HG02840 (cell line): ENCODE measurements around the gene PWP1.
A peak's percentile ranks its signal among the peaks of the same experiment; 100 is the strongest.

ENCODE experiments used
- ATAC-seq: cut with Tn5 transposase; IDR thresholded peaks from one replicate; pipeline ENCODE4 v1.9.1; 2021; ENCODE audit warnings: mild to moderate bottlenecking, moderate library complexity, moderate number of reproducible peaks; ENCODE audit not compliant: unreplicated experiment, low FRiP score

The PWP1 gene

DNA sequence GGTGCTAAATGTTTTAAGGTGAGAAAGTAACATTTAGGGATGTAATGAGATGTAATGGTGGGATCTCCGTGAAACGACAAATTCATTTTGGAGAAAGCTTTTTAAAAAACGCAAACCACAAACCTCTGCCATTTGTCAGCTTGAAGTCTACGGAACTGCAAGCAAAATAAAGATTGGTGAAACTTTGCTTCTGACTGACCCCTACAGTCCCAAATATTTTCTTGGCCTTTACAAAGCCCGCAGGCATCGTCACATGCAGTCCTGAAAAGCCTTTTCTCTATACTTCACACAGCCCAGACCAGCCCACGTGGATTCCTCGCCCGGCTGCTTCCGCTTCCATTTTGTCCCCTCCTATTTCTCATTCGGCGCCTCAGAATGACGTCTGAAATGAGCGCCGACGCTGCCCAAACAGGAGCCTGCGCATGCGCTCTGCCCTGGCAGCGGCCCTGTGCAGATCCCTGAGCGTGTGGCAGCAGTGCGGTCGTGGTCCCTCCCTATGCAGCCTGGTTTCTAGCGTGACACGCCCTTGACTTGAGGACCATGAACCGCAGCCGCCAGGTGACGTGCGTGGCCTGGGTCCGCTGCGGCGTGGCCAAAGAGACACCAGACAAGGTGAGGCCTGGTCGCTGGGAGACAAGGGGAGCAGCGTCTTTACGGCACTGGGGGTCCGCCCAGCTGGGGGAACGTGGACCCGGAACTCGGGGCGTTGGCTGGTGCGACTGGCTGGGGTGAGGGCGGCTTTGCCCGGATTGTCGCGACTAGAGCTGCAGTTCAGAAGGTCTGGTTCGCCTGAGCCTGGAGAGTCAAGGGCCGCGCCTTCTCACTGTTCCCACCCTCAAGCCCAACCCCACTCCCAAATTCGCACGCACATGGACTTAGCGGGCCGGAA lies at the start of gene PWP1:
TSS of gene PWP1 (plus strand) at position 440 of the 889 bp plus-strand sequence. CDS start at position 541, 101 bp downstream.
- ATAC-seq: peak; percentile 89

DNA sequence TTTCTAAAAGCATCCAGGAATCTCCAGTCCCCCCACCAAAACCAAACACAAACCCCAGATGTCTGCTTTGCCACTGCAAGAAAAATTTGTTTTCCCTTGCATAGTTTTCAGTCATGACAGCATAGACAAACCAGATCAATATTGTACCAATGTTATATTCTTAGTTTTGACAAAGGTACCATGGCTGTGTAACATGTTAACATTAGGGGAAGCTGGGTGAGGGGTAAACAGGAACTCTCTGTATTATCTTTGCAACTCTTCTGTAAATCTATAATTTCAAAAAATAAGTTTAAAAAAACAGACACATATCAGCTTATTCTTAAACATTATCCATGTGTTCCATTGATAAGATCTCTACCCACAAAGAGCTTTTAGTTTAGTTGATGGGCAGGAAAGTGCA lies 44.4 kb upstream of the PWP1 start:
- ATAC-seq: no peak

DNA sequence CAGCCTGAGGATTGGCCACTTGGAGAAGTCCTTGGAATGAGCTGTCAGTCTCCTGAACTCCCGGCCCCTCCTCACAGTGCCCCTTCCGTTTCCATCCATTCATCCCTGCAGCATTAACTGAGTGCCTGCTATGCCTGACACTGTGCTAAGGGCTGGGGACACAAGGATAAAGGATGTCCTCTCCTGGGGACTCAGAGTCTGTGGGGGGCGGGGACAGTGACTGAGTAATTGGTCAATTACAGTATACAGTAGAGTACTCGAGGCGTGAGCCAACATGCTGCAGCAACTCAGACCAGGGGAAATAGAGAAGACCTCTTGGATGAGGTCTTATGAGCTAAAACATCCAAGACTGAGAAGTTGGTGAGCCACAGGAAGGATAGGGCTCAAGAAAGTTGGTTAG lies 43.4 kb upstream of the PWP1 start:
- ATAC-seq: no peak

DNA sequence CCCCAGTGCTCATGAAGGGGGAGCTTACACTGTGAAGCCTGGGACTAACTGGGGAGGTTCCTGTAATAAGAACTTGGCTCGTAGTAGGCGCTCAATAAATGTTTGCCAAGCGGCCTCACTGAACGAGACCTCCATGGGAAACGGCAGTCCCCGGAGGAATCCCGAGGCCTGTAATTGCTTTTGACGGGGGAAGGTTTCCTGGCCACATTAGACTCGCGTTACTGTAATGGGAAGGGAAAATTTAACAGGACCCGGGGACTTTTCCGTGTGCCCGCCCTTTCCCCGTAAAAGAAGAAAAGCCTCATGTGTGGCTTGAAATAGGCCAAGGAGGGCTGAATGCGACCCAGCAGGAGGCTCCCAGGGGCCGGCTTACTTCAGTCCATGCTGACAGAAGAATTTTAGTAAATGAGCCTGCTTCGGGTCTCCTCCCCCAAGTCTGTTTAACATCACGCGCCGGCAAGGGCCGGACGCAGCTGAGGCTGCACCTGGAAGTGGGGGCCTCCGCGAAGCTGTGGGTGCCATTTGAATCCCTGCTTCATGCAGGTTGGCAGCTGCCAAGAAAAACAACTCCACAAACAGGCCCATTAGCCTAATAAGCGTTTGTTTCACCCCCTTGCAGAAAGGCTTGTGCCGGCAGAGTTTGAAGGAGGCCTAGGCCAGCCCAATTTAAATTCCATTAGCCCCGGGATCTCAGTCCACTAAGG lies 39.8 kb upstream of the PWP1 start:
- no peak for ATAC-seq

DNA sequence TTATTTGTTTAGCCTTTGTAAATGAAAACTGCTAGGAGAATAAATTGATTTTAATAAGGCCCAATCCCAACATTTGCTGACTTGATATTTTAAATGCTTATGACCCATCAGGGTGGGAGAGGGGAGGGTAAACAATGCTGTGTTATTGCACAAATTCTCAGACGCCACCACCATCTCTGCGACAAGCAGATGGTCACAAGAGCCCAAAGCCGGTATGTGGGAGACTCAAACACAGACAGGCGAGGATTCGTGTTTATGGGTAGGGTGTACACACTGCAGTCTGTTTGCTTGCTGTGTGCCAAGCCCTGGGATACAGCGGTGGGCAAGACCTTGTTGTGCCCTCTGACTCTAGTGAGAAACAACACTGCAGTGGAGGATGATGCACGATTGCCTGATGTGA lies 39.2 kb upstream of the PWP1 start:
- ATAC-seq: no peak

DNA sequence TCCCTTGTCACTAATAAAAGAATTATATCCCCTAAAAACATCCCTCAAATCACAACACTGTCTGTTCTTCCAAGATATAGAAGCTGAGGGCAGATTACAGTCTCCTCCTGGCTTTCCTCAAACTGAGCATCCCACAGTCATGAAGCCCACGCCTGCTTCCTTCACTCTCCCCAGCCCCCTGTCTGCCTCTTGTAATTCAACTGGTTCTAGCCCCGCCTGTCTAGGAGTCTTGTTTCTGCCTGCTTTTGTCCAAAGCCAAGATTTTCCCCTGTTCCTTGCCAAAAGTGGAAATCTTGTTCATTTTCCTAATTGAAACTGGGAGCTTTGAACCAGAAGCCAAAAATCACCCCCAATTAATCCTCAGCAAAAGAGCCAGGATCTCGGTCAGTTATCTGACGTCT lies 35.9 kb upstream of the PWP1 start:
- ATAC-seq: no peak

DNA sequence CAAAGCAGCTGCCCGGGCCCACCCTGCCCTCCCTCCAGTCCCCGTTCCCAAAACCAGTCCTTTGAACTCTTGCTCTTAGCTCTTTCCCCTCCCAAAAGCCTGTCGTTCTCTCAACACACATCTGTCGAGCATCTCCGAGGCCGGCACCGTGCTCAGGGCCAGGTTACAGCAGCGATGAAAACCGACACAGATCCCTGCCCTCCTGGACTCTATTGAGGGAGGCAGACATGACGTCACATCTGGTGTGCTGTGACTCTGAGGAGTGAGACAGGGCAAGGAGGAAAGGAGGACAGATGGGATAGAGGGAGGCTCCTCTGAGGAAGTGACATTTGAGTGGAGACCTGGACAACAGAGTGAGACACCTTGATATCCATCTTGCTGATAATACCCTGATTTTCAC lies 34.6 kb upstream of the PWP1 start:
- ATAC-seq: no peak

DNA sequence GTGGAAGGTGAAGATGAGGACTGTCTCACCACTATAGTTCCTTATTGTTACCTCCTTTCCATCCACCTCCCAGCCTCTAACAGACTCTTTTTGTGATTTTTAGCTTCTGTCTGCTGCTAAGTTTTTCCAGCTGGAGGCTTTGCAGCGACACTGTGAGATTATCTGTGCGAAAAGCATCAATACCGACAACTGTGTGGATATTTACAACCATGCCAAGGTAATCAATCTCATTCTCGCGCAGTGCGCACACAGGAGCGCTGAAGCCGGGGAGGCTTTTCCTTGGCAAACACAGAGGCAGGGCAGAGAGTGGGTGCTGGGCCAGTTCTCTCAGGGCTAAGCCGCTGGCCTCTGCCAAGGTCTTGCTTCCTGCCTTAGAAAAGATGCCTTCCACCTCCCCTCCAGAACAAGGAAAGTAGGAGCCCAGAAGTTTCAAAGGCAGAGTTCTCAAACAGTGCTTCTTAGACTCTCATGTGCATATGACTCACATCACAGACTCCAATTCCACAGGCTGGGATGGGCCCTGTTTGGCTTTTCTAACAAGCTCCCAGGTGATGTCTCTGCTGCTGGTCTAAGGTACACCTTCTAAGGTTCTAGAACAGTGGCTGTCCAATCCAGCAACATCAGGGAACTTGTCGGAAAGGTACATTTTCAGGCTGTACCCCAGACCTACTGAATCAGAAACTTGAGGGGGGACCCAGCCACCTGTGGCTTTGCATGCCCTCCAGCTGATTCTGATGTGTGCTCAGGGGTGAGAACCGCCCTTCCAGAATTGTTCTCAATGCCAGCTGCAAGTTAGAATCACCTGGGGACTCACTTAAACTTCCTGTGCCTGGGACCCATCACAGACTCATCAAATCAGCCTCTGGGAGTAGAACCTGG lies 33.8 kb upstream of the PWP1 start:
- no peak for ATAC-seq

DNA sequence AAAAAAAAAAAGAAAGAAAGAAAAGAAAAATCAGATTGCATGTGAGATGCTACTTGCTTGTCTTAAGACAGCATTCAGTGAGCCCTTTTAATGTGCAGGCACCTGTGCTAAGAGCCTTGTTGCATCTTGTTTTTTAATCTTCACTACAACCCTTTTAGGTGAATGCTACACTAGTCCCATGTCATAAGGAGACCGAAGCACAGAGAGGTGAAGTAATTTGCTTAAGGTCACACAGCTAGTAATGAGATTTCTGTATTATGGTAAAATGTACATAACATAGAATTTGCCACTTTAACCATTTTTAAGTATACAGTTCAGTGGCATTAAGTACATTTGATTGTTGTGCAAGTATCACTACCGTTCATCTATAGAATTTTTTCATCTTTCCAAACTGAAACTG lies 32.1 kb upstream of the PWP1 start:
- ATAC-seq: no peak

DNA sequence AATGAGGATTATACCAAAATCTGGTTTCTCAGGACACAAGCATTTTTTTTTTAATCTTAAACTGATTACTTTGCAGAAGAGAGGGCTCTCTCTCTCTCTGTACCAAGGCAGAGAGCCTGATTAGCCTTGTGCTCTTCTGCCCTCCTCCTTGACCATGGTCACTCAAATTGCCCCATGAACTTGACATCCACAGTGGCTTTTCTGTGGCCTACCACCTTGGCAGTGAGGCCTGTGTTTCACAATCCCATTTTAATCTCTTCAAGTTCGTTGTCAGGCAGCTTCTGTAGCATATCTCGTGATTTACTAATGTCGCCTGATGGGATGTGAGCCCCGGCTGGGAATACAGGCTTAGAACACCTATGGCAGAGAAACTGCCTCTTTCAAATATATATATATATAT lies 30.7 kb upstream of the PWP1 start:
- ATAC-seq: no peak

DNA sequence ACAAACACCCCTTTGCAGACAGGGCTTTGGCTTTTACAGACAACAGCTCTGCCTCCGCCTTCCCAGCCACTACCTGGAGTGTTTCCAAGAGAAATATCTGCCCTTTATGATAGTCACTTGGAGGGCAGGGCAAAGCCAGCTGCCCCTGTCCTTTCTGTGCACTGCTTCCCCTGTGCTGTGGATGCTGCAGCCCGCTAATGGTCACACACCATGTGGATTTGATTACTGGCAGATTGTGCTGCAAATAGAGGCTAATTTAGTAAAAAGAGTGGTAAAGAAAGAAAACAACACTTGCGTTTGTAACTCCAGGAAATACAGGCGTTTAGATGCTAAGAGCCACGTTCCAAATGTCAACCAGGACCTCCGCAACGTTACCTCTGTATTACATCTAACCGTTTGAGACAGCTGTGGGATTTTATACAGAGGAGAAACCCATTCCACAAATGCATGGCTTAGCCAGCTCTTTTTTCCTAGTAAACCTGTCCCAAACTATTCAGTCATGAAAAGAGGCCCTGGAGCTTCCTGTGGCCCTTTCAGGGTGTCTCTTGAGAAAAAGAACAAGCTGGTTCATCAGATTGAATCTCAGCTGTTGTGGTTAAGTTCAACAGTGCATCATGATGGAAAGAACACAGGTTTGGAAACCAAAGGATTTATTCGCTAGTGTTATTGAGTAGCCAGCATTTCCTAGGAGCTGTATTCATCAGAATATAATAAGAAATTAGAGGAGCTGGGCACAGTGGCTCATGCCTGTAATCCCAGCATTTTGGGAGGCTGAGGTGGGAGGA lies 30.1 kb upstream of the PWP1 start:
- ATAC-seq: no peak

DNA sequence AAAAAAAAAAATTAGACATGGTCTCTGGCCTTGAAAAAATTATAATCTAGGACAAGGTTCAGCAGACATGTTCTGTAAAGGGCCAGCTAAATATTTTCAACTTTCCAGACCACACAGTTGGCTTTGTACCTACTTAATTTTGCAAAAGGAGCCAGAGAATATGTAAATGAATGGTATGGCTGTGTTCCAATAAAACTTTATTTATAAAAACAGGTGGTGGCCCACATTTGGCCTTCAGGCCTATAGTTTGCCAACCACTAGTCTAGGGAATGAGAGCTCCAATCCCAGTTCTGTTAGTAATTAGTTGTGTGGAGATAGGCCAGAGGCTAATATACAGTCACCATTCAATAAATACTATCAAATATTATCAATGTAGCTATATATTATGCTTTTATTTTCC lies 29.3 kb upstream of the PWP1 start:
- ATAC-seq: no peak

DNA sequence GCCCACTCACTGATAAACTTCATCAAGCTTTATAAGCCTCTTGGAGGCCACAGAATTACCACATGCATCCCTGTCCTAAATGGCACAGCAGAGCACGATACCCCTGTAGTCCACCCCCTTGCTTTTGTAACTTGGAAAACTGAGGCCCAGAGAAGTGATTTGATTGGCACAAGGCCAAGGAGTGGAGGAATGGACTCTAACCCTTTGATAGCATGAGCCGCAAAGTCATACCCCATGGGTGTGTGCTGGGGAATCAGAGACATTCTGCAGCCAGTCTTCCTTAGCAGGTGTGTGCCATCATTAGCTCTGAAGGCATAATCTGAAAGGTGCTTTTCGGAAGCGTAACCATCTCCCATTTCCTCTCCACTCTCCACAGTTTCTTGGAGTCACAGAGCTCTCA lies 28.5 kb upstream of the PWP1 start:
- ATAC-seq: no peak

DNA sequence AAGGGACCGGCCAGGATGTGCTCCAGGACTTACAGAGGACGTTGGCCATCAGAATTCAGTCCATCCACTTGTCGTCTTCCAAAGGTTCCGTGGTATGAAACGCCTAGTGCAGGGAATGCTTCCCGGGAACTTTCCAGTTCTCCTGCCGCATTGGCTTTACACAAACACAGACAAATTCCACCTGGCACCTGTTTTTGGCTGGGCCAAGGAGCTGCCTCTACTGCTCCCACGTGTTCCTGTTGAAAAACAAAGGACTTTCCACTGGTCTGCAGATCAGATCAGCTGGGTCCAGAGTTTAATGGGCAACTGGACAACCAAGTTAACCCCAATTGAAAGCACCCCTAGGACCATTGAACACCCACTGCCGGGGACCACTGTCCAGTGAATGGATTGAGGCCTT lies 28.0 kb upstream of the PWP1 start:
- ATAC-seq: no peak

DNA sequence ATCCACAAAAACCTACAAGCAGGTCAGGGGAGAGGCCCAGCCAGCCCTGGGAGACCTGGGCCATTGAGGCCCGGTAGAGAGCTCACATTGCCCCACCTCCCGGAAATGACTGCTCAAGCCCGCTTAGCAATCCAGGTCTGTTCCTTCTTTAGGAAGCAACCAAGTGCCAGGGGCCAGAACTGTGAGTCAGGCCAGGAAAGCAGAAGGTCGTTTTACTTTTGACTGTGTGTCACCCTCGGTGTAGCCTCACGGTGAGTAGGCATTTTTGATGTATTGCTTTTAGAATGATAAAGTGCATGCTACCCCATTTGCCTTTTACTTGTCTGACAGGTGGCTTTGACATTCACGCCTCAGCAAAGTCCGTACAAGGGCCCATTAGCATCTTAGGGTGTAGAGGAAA lies 25.4 kb upstream of the PWP1 start:
- no peak for ATAC-seq

DNA sequence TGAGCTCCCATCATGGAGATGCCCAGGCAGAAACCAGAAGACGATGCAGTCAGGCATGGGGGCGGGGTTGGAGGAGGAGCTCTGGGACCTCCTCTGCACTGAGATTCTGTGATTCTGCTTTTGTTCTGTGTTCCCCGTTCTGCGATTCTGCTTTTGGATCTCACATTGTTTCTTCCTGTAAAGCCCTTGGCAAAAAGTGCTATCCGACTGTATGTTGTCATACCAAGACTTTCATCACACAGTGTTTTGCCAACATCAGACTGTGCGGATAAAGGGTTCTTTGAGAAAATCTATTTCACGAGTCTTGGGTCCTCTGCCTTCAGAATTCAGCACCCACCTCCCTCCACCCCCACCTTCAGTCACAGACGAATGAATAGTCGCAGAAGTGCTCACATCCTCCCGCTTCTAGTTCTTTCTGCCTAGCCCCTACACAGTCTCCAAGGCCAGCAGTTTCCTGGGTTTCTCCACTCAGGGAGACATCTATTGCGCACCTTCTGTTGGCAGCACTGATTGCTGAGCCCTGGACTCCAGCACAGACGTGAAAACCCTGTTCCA lies 24.7 kb upstream of the PWP1 start:
- ATAC-seq: no peak

DNA sequence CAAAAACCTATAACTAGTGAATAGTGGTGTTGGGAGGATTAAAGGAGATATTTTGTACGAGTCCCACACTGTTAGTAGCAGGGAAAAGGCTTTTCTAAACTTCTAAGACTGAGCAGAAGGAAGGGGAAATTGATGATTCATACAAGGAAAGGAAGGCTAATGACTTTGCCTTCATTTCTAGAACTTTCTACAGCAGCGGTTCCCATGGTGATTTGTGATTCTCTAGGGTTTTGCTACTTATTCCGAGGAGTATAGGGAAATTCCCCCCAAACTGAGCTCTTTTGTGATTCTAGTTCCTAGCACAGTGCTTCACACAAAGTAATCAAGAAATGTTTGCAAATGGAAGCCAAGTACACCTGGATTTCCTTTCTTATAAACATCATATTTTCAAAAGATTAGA lies 23.8 kb upstream of the PWP1 start:
- ATAC-seq: no peak

DNA sequence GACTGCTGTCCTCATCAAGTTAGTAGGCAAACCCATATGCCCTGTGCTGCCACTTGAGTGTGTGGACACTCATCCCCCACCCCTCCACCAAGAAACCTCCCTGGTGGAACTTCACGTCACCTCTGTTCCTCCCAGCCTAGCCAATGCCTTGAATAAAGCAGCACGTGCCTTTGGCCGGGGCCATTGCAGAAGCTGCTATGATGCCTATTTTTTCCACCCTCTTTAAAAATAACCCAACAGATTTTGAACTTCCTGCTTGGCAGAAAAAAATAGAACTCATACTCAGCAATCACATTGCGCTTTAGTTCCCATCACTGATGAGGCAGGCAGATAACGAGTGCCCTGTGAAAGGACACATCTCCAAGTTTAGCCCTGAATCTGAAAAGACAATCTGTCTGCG lies 23.1 kb upstream of the PWP1 start:
- no peak for ATAC-seq

DNA sequence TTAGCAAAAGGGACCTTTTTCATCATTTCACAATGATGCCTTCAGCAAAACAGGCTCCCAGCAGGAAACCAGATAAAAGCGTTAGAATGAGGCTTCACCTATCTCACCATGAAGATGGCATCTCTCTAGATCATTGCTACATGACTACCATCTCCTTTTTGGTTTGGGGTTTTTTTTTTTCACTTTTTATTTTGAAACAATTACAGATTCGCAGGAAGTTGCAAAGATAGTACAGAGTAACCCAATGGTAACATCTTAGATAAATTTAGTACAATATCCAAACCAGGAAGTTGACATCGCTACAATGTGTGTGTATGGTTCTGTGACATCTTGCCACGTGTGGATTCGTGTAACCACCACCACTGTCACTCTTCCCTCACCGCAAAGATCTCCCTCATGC lies 22.3 kb upstream of the PWP1 start:
- ATAC-seq: no peak

DNA sequence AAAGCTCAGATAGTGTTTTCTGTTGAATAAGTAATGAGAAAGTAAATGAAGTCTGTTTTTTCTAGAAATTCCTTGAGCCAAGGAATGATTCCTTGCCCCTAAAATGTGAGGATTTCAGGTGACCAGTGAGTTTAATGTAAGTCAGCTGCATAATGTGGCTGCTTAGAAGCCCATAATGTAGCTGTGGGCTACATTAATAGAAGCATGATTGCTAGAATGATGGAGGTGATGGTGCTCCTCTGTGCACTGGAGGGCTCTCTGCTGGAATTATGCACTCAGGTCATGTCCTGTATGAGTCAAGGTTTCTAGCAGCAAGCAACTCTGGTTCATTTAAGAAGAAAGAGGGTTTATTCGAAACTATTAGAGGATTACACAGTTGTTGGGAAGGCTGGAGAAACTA lies 19.6 kb upstream of the PWP1 start:
- no peak for ATAC-seq
